Testis (tissue), 2 donors: ENCODE measurements around the gene TENT4B.

Experiments
- POLR2A ChIP-seq: fragments of 450-650 bp; IDR thresholded peaks from one replicate; pipeline ENCODE4 v1.6.1; 2017; ENCODE audit warnings: antibody characterized with exemption, mild to moderate bottlenecking, moderate library complexity
- TF ChIP-seq, protein P1 (sequence below), 3 experiments: fragments of 450-650 bp in 2 of 3; fragments of 200-600 bp in 1 of 3; sonication (generic) in 1 of 3; IDR thresholded peaks; one replicate each; pipeline ENCODE4 v1.5.1; 2016 to 2019; ENCODE audit warnings: antibody characterized with exemption in 3 of 3, mild to moderate bottlenecking in 2 of 3, moderate library complexity in 1 of 3

DNA sequence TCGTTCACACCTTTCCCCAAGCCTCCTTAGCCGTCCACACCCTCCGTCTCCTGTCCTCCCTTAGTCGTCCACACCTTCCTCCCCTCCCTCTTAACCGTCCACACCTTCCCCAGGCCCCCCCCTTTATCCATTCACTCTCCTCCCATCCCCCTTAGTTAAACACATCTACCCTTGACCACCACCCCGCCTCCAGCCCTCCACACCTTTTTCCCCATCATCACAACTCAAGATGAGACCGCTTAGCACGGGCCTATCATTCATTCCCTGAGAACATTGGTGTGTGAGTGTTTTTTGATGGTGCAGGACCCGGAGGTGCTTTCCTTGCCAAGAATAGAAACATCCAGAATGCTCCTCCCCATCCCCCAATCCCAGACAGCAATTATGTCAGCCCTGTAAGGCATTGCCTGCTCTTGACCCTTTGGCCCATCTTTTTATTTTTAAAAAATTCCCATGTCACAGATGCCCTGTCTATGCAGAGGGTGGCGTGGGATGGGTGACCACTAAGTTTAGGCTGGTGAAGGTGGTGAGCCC, 1.4 kb downstream of the TENT4B start:
- TF ChIP-seq, protein P1, sequence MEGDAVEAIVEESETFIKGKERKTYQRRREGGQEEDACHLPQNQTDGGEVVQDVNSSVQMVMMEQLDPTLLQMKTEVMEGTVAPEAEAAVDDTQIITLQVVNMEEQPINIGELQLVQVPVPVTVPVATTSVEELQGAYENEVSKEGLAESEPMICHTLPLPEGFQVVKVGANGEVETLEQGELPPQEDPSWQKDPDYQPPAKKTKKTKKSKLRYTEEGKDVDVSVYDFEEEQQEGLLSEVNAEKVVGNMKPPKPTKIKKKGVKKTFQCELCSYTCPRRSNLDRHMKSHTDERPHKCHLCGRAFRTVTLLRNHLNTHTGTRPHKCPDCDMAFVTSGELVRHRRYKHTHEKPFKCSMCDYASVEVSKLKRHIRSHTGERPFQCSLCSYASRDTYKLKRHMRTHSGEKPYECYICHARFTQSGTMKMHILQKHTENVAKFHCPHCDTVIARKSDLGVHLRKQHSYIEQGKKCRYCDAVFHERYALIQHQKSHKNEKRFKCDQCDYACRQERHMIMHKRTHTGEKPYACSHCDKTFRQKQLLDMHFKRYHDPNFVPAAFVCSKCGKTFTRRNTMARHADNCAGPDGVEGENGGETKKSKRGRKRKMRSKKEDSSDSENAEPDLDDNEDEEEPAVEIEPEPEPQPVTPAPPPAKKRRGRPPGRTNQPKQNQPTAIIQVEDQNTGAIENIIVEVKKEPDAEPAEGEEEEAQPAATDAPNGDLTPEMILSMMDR (IDR thresholded peaks at IDR 0.05), result no peak
- TF ChIP-seq POLR2A, result no peak
